Gastroesophageal sphincter (tissue), 2 donors: ENCODE data around the gene GCNT1.

Experiments used
- POLR2A ChIP-seq, 2 donors: fragments of 450-650 bp; IDR thresholded peaks; one replicate each; pipeline ENCODE4 v1.6.1; 2017; ENCODE audit warnings: antibody characterized with exemption in 2 of 2, mild to moderate bottlenecking in 2 of 2, moderate library complexity in 1 of 2
- POLR2AphosphoS5 ChIP-seq: sonication (generic); formaldehyde crosslinking; IDR thresholded peaks from one replicate; pipeline ENCODE4 v1.6.1; 2017; ENCODE audit warnings: antibody characterized with exemption

DNA sequence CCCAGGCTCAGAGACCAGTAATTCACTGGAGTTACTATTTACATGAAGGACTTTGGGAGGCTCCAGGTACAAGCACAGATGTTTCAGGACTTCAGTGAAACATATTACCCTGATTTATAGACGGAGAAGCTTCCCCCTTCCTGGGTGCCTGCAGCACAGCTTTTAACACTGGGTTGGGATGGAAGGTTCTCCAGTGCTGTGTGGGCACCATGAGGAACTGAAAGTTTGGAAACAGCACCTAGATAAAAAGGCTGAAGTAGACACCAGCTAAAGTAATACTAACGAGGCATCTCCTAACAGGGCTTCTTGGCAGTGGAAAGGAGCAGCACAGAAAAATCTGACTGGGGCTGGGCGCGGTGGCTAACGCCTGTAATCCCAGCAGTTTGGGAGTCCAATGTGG lies 70.7 kb downstream of the GCNT1 start:
- TF ChIP-seq POLR2AphosphoS5 (no peak), POLR2A (IDR thresholded peaks at IDR 0.05) (no peak)
